Activated CD8-positive, alpha-beta memory T cell treated with anti-CD3 and anti-CD28 coated beads, Interleukin-2, amount 10 ng/mL, durations not matched to agents 7 days and 5 days (primary cell): Measurements from ENCODE around the gene ADRA2B. TPM values are rescaled to one million over a fixed set of nuclear protein-coding genes. Genes with fewer than 3 reads are reported as not detected.
"Not testable (repeated sequence)": the region's sequence is repeated elsewhere in the genome, so short reads cannot be mapped to it uniquely, and the experiment has no call there.

ENCODE experiments used
- ATAC-seq: fragments of 150-1000 bp; cut with Tn5 transposase; one replicate; pipeline ENCODE4 v1.10.0; 2021; ENCODE audit warnings: moderate library complexity
- CTCF ChIA-PET: fragments of 350-600 bp; sonication (Branson Sonifier 250); formaldehyde crosslinking; loops from one replicate; lab custom pipeline; 2021; ENCODE audit warnings: antibody characterized with exemption; lab: Charles Lee
- DNase-seq: peaks from one replicate; pipeline ENCODE4 v3.0.0-alpha.2; 2020
- H3K27ac Mint-ChIP-seq: one replicate; pipeline ENCODE4 v1.8.0; 2021; ENCODE audit warnings: mild to moderate bottlenecking, mixed read lengths
- H3K27me3 Mint-ChIP-seq: one replicate; pipeline ENCODE4 v1.8.0; 2021; ENCODE audit warnings: mixed read lengths
- H3K36me3 Mint-ChIP-seq: one replicate; pipeline ENCODE4 v1.8.0; 2021; ENCODE audit warnings: mild to moderate bottlenecking, mixed read lengths
- H3K4me1 Mint-ChIP-seq: one replicate; pipeline ENCODE4 v1.8.0; 2021; ENCODE audit warnings: mixed read lengths
- H3K4me3 Mint-ChIP-seq: one replicate; pipeline ENCODE4 v1.8.0; 2021; ENCODE audit warnings: mild to moderate bottlenecking, moderate library complexity, mixed read lengths
- H3K9me3 Mint-ChIP-seq: one replicate; pipeline ENCODE4 v1.8.0; 2022; ENCODE audit warnings: low read depth, mixed read lengths
- total RNA-seq, 2 experiments: library from RNA; stranded (reverse); gene quantifications; one replicate each; pipeline ENCODE4 v1.2.3, GENCODE V29; 2021

ADRA2B gene
- total RNA-seq, 2 experiments from 2014 or later, result 0.09 to 0.15 TPM

DNA sequence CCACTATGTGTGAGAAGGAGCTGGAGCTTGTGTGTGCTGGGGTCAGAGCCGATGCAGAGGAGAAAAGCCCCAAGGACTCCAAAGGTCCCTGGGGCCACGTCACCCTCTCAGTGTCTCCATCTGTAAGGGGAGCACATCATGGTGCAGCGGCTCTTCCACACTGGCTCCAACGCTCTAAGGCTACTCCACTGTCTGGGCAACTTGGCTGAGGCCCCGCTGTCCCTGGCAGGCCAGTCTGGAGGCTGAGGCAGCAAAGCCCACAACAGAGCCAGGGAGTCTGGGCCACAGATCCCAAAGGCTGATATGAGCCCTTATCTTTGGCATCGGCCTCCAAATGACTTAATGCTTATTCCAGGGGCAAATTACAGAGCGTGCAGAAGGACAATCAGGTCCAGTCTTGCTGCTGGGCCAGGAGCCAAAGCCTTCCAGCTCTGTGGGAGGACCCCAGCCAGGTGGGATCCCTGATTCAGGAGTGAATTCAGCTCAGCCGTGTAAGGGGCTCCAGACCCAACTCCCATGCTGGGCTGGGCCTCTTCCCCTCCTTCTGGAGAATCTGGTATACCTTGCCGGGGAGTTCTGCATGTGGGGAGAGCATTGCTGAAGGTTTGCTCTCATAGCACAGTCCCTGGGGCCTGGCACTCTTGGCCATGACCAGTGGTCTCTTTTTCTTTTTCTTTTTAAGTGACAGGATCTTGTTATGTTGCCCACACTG, 30.7 kb upstream of the ADRA2B start:
- H3K9me3 Mint-ChIP-seq, result no peaks in the 10 kb centered on the region
- H3K4me1 Mint-ChIP-seq, result peaks cover 75% of the 10 kb centered on the region
- H3K4me3 Mint-ChIP-seq, result peak overlapping the region; percentile 54
- no peak for DNase-seq
- CTCF ChIA-PET, result interaction anchor here (0.9 to 20.2 kb wide), 7 partner anchors 9 to 154 kb away, joined by 3 to 675 read pairs (median 9); partner anchors contain the start of gene ASTL
- ATAC-seq, result no peak
- H3K36me3 Mint-ChIP-seq, result peaks cover 17% of the 10 kb centered on the region
- H3K27ac Mint-ChIP-seq, result peak overlapping the region; percentile 91
- H3K27me3 Mint-ChIP-seq, result no peaks in the 10 kb centered on the region

- Mint-ChIP-seq H3K4me3 (peak overlapping the region; percentile 70), H3K27ac (peak overlapping the region; percentile 91), H3K27me3 (no peaks in the 10 kb centered on the region), H3K9me3 (no peaks in the 10 kb centered on the region), H3K36me3 (peaks cover 18% of the 10 kb centered on the region), H3K4me1 (peaks cover 71% of the 10 kb centered on the region)
- ATAC-seq, result peak; percentile 5
- CTCF ChIA-PET, result interaction anchor here (0.9 to 20.2 kb wide), 6 partner anchors 8 to 154 kb away, joined by 3 to 675 read pairs (median 12); partner anchors contain the start of genes ADRA2B and ASTL
- peak; percentile 89 for DNase-seq
These were observed 29.9 kb upstream of the ADRA2B start for GRCh38 chr2:96146153-96146880.

GRCh38 chr2:96145848-96146152, 29.4 kb upstream of the ADRA2B start:
- peak overlapping the region; percentile 91 for H3K27ac Mint-ChIP-seq
- peak overlapping the region; percentile 70 for H3K4me3 Mint-ChIP-seq
- peaks cover 69% of the 10 kb centered on the region for H3K4me1 Mint-ChIP-seq
- DNase-seq (no peak), ATAC-seq (no peak)
- no peaks in the 10 kb centered on the region for H3K9me3 Mint-ChIP-seq
- CTCF ChIA-PET, result interaction anchor here (2.2 to 20.2 kb wide), 3 partner anchors 20 to 153 kb away, joined by 7 to 675 read pairs (median 17); partner anchors contain the start of gene ADRA2B
- no peaks in the 10 kb centered on the region for H3K27me3 Mint-ChIP-seq
- H3K36me3 Mint-ChIP-seq, result peaks cover 18% of the 10 kb centered on the region

DNA sequence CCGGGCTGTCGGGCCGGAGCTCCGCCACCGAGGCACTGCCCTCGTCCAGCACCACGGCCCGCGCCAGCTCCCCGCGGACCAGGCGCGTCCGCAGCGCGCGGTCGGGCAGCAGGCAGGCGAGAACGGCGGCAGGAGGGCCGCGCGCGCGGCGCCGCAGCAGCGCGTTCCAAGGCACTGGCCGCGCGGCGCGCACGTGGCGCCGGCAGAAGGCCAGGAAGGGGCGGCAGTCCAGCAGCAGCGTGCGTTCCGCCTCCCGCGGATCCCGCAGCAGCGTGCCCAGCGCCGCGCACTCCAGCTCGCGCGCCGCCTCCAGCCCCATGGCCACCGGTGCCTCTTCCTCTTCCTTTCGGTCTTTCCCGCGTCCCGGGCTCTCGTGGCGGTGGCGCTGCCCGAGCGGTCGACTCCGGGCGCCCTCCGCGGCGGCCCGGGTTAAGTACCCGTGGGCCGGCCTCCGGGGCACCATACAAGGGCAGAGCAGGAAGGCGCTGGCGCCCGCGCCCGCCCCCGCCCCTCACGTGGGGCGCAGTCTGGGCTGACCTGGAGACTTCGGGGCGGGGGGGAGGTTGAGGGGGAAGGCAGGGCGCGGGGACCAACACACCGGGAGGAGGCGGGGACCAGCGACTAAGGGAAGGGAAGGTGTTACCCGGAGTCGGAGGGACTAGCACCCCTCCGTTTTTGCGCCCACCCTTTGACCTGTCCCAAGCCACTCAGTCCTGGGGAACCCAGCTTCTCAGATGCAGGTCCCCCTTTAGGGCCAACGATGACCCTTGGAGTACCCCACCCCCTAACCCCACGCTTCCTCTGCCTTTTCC, 28.9 kb upstream of the ADRA2B start, which contains the start of gene DUSP2:
DUSP2 (minus strand) TSS at position 405 of the 812 bp plus-strand sequence; CDS start at position 319, 86 bp downstream.
- Mint-ChIP-seq H3K9me3 (no peaks in the 10 kb centered on the region), H3K27ac (peak within 1 kb of the TSS; percentile 91), H3K27me3 (no peaks in the 10 kb centered on the region), H3K4me3 (peak within 1 kb of the TSS; percentile 84), H3K4me1 (peaks cover 65% of the 10 kb centered on the region), H3K36me3 (peaks cover 18% of the 10 kb centered on the region)
- DNase-seq, result peak; percentile 94
- peak; percentile 73 for ATAC-seq
- CTCF ChIA-PET, result interaction anchor here (1.3 to 20.2 kb wide), 4 partner anchors 21 to 153 kb away, joined by 3 to 675 read pairs (median 12); partner anchors contain the start of gene ADRA2B

DNA sequence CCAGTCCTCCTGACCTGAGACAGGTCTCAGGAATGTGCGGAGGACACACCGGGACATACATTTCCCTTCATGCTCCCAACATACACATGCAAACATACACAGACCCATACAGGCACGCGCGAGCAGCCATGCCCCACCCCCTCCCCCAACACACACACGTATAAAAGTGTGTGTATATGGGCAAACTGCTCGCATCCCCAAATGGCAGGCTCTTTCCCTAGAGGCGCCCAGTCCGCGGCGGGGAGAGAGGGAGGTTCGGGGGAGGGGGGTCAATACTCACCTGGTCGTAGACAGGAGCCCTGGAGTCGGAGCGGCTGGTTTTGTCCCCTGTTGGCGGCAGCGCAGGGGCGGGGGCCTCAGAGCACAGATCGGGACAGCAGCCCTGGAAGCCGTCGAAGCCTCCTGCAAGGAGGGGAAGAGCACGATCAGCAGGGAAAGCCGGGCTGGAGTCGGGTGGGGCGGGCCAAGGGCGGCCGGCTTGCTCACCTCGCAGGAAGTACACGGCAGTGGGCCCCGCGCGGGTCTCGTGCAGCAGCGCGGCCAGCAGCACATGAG, 28.2 kb upstream of the ADRA2B start:
- Mint-ChIP-seq H3K36me3 (peaks cover 18% of the 10 kb centered on the region), H3K4me1 (peaks cover 65% of the 10 kb centered on the region), H3K9me3 (no peaks in the 10 kb centered on the region), H3K27ac (peak overlapping the region; percentile 88), H3K4me3 (peak overlapping the region; percentile 84), H3K27me3 (no peaks in the 10 kb centered on the region)
- DNase-seq, result peak; percentile 63
- ATAC-seq, result peak; percentile 5
- CTCF ChIA-PET, result interaction anchor here (1.2 to 20.2 kb wide), 5 partner anchors 21 to 152 kb away, joined by 3 to 675 read pairs (median 7); partner anchors contain the start of gene ADRA2B

GRCh38 chr2:96143848-96144480, 27.6 kb upstream of the ADRA2B start:
- no peaks in the 10 kb centered on the region for H3K9me3 Mint-ChIP-seq
- CTCF ChIA-PET, result interaction anchor here (1.2 to 20.2 kb wide), 8 partner anchors 13 to 151 kb away, joined by 3 to 675 read pairs (median 8); partner anchors contain the start of gene ADRA2B
- H3K36me3 Mint-ChIP-seq, result peaks cover 18% of the 10 kb centered on the region
- peak; percentile 67 for DNase-seq
- peaks cover 61% of the 10 kb centered on the region for H3K4me1 Mint-ChIP-seq
- H3K27ac Mint-ChIP-seq, result peak overlapping the region; percentile 88
- H3K27me3 Mint-ChIP-seq, result no peaks in the 10 kb centered on the region
- peak overlapping the region; percentile 84 for H3K4me3 Mint-ChIP-seq
- no peak for ATAC-seq

GRCh38 chr2:96143231-96143847, 27.0 kb upstream of the ADRA2B start:
- DNase-seq, result no peak
- Mint-ChIP-seq H3K4me1 (peaks cover 55% of the 10 kb centered on the region), H3K9me3 (no peaks in the 10 kb centered on the region), H3K27ac (peak overlapping the region; percentile 70), H3K4me3 (peak overlapping the region; percentile 84), H3K27me3 (no peaks in the 10 kb centered on the region), H3K36me3 (peaks cover 18% of the 10 kb centered on the region)
- no peak for ATAC-seq
- CTCF ChIA-PET, result interaction anchor here (1.2 to 20.2 kb wide), 8 partner anchors 12 to 151 kb away, joined by 3 to 675 read pairs (median 8); partner anchors contain the start of gene ADRA2B

DNA sequence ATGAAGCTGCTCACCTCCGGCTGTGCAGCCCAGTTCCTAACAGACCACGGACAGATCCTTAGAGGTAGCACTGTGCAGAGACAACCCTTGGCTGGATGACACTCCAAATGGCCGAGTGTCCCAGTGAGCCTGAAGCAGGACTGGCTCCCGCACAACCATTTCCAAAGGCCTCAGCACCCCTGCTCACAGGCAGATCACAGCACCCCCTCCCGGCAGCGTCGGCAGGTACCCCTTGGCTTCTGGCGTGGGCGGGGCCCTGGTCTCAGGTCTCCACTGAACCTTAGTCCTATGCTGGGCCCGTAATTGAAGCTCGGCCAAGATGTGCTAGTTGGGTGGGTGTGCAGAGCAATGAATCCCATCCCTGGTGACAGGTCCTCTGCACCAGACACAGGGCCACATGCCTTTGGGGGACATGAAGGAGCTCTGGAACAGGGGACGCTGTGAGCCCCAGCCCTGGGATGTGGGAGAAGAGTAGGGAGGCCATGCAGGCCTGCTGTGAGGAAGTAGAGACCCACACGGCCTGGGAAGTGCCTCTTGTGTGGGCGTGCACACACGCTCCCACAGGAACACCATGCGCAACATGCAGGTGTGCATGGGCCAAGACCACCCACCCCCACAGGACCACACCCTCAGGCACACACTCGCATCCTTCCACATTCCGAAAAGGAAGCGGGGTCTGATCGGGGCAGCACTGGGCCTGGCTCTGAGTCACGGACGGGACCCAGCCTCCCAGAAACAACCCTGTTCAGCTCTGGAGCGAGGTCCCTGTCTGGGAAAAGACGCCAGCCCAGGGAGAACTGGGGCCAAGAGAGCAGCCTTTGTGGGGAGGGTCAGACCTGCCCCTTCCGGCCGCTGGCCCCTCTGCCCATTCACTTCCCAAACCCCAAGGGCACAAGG, 26.1 kb upstream of the ADRA2B start:
- Mint-ChIP-seq H3K4me3 (peak overlapping the region; percentile 84), H3K27ac (peak overlapping the region; percentile 56), H3K36me3 (peaks cover 18% of the 10 kb centered on the region), H3K4me1 (peaks cover 48% of the 10 kb centered on the region), H3K27me3 (no peaks in the 10 kb centered on the region), H3K9me3 (no peaks in the 10 kb centered on the region)
- ATAC-seq (no peak), DNase-seq (peak; percentile 75)
- CTCF ChIA-PET, result interaction anchor here (1.0 to 20.2 kb wide), 8 partner anchors 11 to 150 kb away, joined by 4 to 675 read pairs (median 8); partner anchors contain the start of gene ADRA2B

DNA sequence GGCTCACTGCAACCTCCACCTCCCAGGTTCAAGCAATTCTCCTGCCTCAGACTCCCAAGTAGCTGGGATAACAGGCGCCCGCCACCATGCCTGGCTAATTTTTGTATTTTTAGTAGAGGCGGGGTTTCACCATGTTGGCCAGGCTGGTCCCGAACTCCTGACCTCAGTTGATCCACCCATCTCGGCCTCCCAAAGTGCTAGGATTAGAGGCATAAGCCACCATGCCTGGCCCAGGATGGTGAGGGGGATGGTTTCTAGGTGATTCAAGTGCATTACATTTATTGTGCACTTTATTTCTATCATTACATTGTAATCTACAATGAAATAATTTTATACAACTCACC, 25.2 kb upstream of the ADRA2B start:
- not testable (repeated sequence) for H3K4me3 Mint-ChIP-seq, ATAC-seq, H3K27ac Mint-ChIP-seq, DNase-seq, H3K27me3 Mint-ChIP-seq, H3K9me3 Mint-ChIP-seq
- CTCF ChIA-PET, result interaction anchor here (1.0 to 20.2 kb wide), 4 partner anchors 10 to 149 kb away, joined by 4 to 675 read pairs (median 10); partner anchors contain the start of gene ADRA2B
- Mint-ChIP-seq H3K4me1 (peaks cover 40% of the 10 kb centered on the region), H3K36me3 (peaks cover 18% of the 10 kb centered on the region)

- Mint-ChIP-seq H3K9me3 (no peaks in the 10 kb centered on the region), H3K27ac (no peak overlapping the region), H3K27me3 (no peaks in the 10 kb centered on the region), H3K4me1 (peaks cover 34% of the 10 kb centered on the region), H3K4me3 (no peak overlapping the region), H3K36me3 (peaks cover 18% of the 10 kb centered on the region)
- CTCF ChIA-PET, result interaction anchor here (2.1 to 20.2 kb wide), 5 partner anchors 10 to 149 kb away, joined by 8 to 675 read pairs (median 19); partner anchors contain the start of genes ADRA2B and ANKRD36C
- ATAC-seq, result no peak
- no peak for DNase-seq
These were observed 24.7 kb upstream of the ADRA2B start for GRCh38 chr2:96140941-96141623.
